H1 (cell line): ENCODE measurements around the gene TTC3. TPM values are rescaled to one million over a fixed set of nuclear protein-coding genes. Genes with fewer than 3 reads are reported as not detected.

ENCODE experiments used
- CTCF ChIA-PET: fragments of 300-600 bp; sonication (Branson Sonifier 250); formaldehyde crosslinking; loops from one replicate; lab custom pipeline; 2021; ENCODE audit not compliant: partially characterized antibody; lab: Charles Lee
- POLR2A ChIA-PET: fragments of 300-600 bp; sonication (Branson Sonifier 250); formaldehyde crosslinking; loops from one replicate; lab custom pipeline; 2021; ENCODE audit warnings: inconsistent platforms; ENCODE audit not compliant: partially characterized antibody; lab: Charles Lee
- DNase-seq, 2 experiments: peaks; one replicate each; pipeline versions ENCODE4 v3.0.0 to v3.0.0-alpha.2; 2010 to 2022; ENCODE audit warnings: low spot score in 2 of 2, low read depth in 1 of 2, mixed read lengths in 1 of 2
- FAIRE-seq: peaks from 2 replicates; lab custom pipeline; 2011; peaks lifted over from hg19 to GRCh38; lab: Jason Lieb, UNC
- H2AFZ ChIP-seq: 2 replicates; pipeline ENCODE4 v1.8.1; 2012; ENCODE audit warnings: low read length, inconsistent platforms
- H2AK5ac ChIP-seq: 2 replicates; pipeline ENCODE4 v1.6.1; 2013; ENCODE audit warnings: low read depth, low read length
- H2BK120ac ChIP-seq: replicated peaks from 2 replicates; pipeline ENCODE3; 2013; ENCODE audit warnings: low read depth, low read length, inconsistent platforms
- H2BK12ac ChIP-seq: 2 replicates; pipeline ENCODE4 v1.6.1; 2013; ENCODE audit warnings: low read depth, low read length
- H2BK15ac ChIP-seq: 2 replicates; pipeline ENCODE4 v1.6.1; 2013; ENCODE audit warnings: low read length
- H2BK20ac ChIP-seq: 2 replicates; pipeline ENCODE4 v1.6.1; 2013; ENCODE audit warnings: low read length
- H2BK5ac ChIP-seq: 2 replicates; pipeline ENCODE4 v1.6.1; 2013; ENCODE audit warnings: low read depth, low read length
- H3K14ac ChIP-seq: 2 replicates; pipeline ENCODE4 v1.6.1; 2013; ENCODE audit warnings: inconsistent platforms; ENCODE audit not compliant: insufficient read length
- H3K18ac ChIP-seq: 2 replicates; pipeline ENCODE4 v1.6.1; 2013; ENCODE audit warnings: low read length; ENCODE audit errors: extremely low read depth
- H3K23ac ChIP-seq: 2 replicates; pipeline ENCODE4 v1.6.1; 2013; ENCODE audit warnings: inconsistent platforms; ENCODE audit not compliant: insufficient read length
- H3K23me2 ChIP-seq: 2 replicates; pipeline ENCODE4 v1.6.1; 2013; ENCODE audit warnings: low read depth, low read length
- H3K27ac ChIP-seq: 2 replicates; pipeline ENCODE4 v1.6.1; 2011; ENCODE audit warnings: low read depth, low read length, inconsistent platforms
- H3K27me3 ChIP-seq, 4 experiments: replicated peaks in 1 of 4; 1 replicate in 1 of 4; 2 replicates in 3 of 4; pipeline versions ENCODE4 v1.6.1 to v1.8.1; 2011 to 2013; ENCODE audit warnings: low read length in 3 of 4, mild to moderate bottlenecking in 3 of 4, inconsistent platforms in 2 of 4, mixed read lengths in 2 of 4, moderate library complexity in 1 of 4; ENCODE audit not compliant: control insufficient read depth in 3 of 4, insufficient read depth in 3 of 4; ENCODE audit errors: extremely low read depth in 1 of 4
- H3K36me3 ChIP-seq, 4 experiments: 2 replicates each; pipeline versions ENCODE4 v1.6.1 to v1.8.1; 2011 to 2013; ENCODE audit warnings: mild to moderate bottlenecking in 4 of 4, low read length in 3 of 4, moderate library complexity in 2 of 4, control low read depth in 1 of 4, inconsistent platforms in 1 of 4; ENCODE audit not compliant: insufficient read depth in 4 of 4, control insufficient read depth in 2 of 4
- H3K4ac ChIP-seq: replicated peaks from 2 replicates; pipeline ENCODE3; 2013; ENCODE audit warnings: low read length, low read depth, mixed read lengths, inconsistent platforms; ENCODE audit not compliant: insufficient read length
- H3K4me1 ChIP-seq, 4 experiments: replicated peaks in 1 of 4; 1 replicate in 1 of 4; 2 replicates in 3 of 4; pipeline versions ENCODE4 v1.6.1 to v1.8.1; 2011 to 2013; ENCODE audit warnings: low read length in 3 of 4, inconsistent platforms in 2 of 4, mixed read lengths in 1 of 4; ENCODE audit not compliant: insufficient read depth in 4 of 4, control insufficient read depth in 3 of 4
- H3K4me2 ChIP-seq, 2 experiments: 2 replicates each; pipeline versions ENCODE4 v1.6.1 to v1.8.1; 2011 to 2013; ENCODE audit warnings: low read depth in 2 of 2, low read length in 2 of 2, control low read depth in 1 of 2, inconsistent platforms in 1 of 2, mild to moderate bottlenecking in 1 of 2; ENCODE audit not compliant: insufficient read depth in 1 of 2
- H3K4me3 ChIP-seq, 4 experiments: fragments of 200-600, 300-600 bp in 1 of 4; sonication (generic), shearing (Covaris generic), sonication (Bioruptor Twin) in 1 of 4; 2 replicates each; pipeline versions ENCODE4 v1.5.1 to v1.8.1; 2011 to 2016; ENCODE audit warnings: low read length in 4 of 4, low read depth in 3 of 4, control low read depth in 2 of 4, inconsistent platforms in 2 of 4, mild to moderate bottlenecking in 2 of 4, mixed read lengths in 1 of 4, moderate library complexity in 1 of 4; ENCODE audit not compliant: insufficient read depth in 2 of 4; ENCODE audit errors: extremely low read depth in 1 of 4
- H3K56ac ChIP-seq: replicated peaks from 2 replicates; pipeline ENCODE3; 2013; ENCODE audit warnings: low read depth, mild to moderate bottlenecking, mixed read lengths, low read length, inconsistent platforms; ENCODE audit not compliant: insufficient read length
- H3K79me1 ChIP-seq: 2 replicates; pipeline ENCODE4 v1.6.1; 2013; ENCODE audit warnings: low read depth, low read length, control low read depth
- H3K79me2 ChIP-seq, 2 experiments: 2 replicates each; pipeline versions ENCODE4 v1.6.1 to v1.8.1; 2012 to 2013; ENCODE audit warnings: low read length in 2 of 2, mild to moderate bottlenecking in 2 of 2, inconsistent platforms in 1 of 2; ENCODE audit not compliant: insufficient read depth in 2 of 2, control insufficient read depth in 1 of 2
- H3K9ac ChIP-seq, 4 experiments: replicated peaks in 1 of 4; 1 replicate in 1 of 4; 2 replicates in 3 of 4; pipeline versions ENCODE4 v1.6.1 to v1.8.1; 2011 to 2013; ENCODE audit warnings: low read depth in 3 of 4, low read length in 3 of 4, control low read depth in 2 of 4, mild to moderate bottlenecking in 2 of 4, moderate library complexity in 2 of 4, inconsistent platforms in 1 of 4; ENCODE audit errors: extremely low read depth in 1 of 4
- H3K9me3 ChIP-seq, 2 experiments: 2 replicates each; pipeline versions ENCODE4 v1.6.1 to v1.8.1; 2012 to 2013; ENCODE audit warnings: mild to moderate bottlenecking in 2 of 2, moderate library complexity in 2 of 2, control low read depth in 1 of 2, inconsistent platforms in 1 of 2, low read depth in 1 of 2, low read length in 1 of 2, mixed read lengths in 1 of 2; ENCODE audit not compliant: insufficient read depth in 2 of 2
- H4K20me1 ChIP-seq, 2 experiments: replicated peaks in 1 of 2; 2 replicates each; pipeline versions ENCODE3 to v1.8.1; 2011 to 2013; ENCODE audit warnings: inconsistent platforms in 2 of 2, low read length in 2 of 2, mild to moderate bottlenecking in 1 of 2; ENCODE audit not compliant: insufficient read depth in 2 of 2, control insufficient read depth in 1 of 2
- H4K5ac ChIP-seq: 2 replicates; pipeline ENCODE4 v1.6.1; 2013; ENCODE audit warnings: low read length, low read depth, mixed read lengths, inconsistent platforms; ENCODE audit not compliant: insufficient read length
- H4K8ac ChIP-seq: 2 replicates; pipeline ENCODE4 v1.8.0; 2013; ENCODE audit warnings: mild to moderate bottlenecking, moderate library complexity, low read length, inconsistent platforms; ENCODE audit not compliant: insufficient read depth; ENCODE audit errors: extremely low read depth
- H4K91ac ChIP-seq: replicated peaks from 2 replicates; pipeline ENCODE3; 2013; ENCODE audit warnings: low read length, mixed read lengths, inconsistent platforms; ENCODE audit not compliant: insufficient read length
- WGBS, 2 experiments: shearing (Covaris generic) in 1 of 2; methylation state at CpG; one replicate each; pipeline versions ENCODE4 v1.1.6 to v1.1.7; 2013 to 2015; ENCODE audit warnings: low lambda C conversion rate in 2 of 2, mixed read lengths in 2 of 2, inconsistent platforms in 1 of 2, low coverage in 1 of 2, missing lambda C conversion rate in 1 of 2; ENCODE audit not compliant: insufficient replicate concordance in 2 of 2, insufficient coverage in 1 of 2, insufficient read length in 1 of 2; ENCODE audit errors: extremely low coverage in 1 of 2, missing lambda C conversion rate in 1 of 2; 5-methylcytosine and 5-hydroxymethylcytosine counted together
- polyA plus RNA-seq, 7 experiments: library from polyadenylated mRNA; depleted of rRNA in 3 of 7; stranded (reverse) in 5 of 7; unstranded in 2 of 7; fragments of >200 nt in 5 of 7; fragments of 200-250 nt in 2 of 7; gene quantifications; 1 replicate in 5 of 7; 2 replicates in 1 of 7; 4 replicates in 1 of 7; pipeline versions ENCODE4 v1.2.1 to v1.2.3, GENCODE V29; 2011 to 2013; ENCODE audit warnings: missing spikeins in 2 of 7, mixed read lengths in 2 of 7
- total RNA-seq: library from RNA; stranded (reverse); fragmentation: NEBNext Ultra II Directional; extraction: Animal tissue kit (Norgen Biotek cat#: 25700); gene quantifications from 2 replicates; pipeline ENCODE4 v1.2.1, GENCODE V29; 2021
- TF ChIP-seq, protein P1 (sequence below), 3 experiments: IDR thresholded peaks; 1 replicate in 2 of 3; 2 replicates in 1 of 3; pipeline versions ENCODE4 v1.5.1 to v1.6.1; 2011; ENCODE audit warnings: low read length in 3 of 3, mild to moderate bottlenecking in 3 of 3, inconsistent platforms in 2 of 3, low read depth in 1 of 3, moderate library complexity in 1 of 3; ENCODE audit not compliant: insufficient read depth in 1 of 3; ENCODE audit errors: control extremely low read depth in 1 of 3

The TTC3 gene
- total and polyA plus RNA-seq, 2 of the 8 experiments (the other 6 are each of a cell fraction or from before 2014, with no cell fraction given) = 11.0 to 36.2 TPM

DNA sequence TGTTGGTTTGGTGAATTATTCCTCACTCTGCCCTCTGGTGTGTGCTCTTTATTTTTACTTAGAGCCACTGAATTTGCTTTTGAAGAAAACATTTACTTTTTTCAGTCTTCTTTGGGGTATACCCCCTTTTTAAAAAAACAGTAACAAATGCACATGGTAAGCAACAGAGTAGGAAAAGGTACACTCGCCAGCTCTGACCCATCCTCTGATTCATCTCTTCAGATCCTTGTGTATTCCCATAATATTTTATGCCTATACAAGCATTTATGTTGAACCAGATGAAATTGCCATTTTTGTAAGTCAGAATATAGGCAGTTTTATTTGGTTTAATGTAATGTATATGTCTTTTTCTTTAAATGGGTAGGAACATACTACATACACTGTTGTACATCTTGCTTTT is 28.3 kb downstream of the TTC3 start:
- no peak overlapping the region for H2BK120ac ChIP-seq
- no peak overlapping the region for H4K5ac ChIP-seq
- H3K9me3 ChIP-seq = no peaks in the 10 kb centered on the region
- POLR2A ChIA-PET = no interaction called here
- no peak overlapping the region for H3K9ac ChIP-seq
- H3K27me3 ChIP-seq = no peaks in the 10 kb centered on the region
- H3K79me2 ChIP-seq = no peaks in the 10 kb centered on the region
- H4K8ac ChIP-seq = no peak overlapping the region
- no peak overlapping the region for H2BK12ac ChIP-seq
- H4K91ac ChIP-seq = no peak overlapping the region
- no peak overlapping the region for H3K23ac ChIP-seq
- peaks cover 0 to 1% of the 10 kb centered on the region in 2 experiments for H4K20me1 ChIP-seq
- no peak overlapping the region for H2BK15ac ChIP-seq
- H3K36me3 ChIP-seq = peaks cover 0 to 5% (median 2%) of the 10 kb centered on the region in 4 experiments; a peak in 3 of 8 replicates
- FAIRE-seq = no peak
- H3K27ac ChIP-seq = no peak overlapping the region
- H3K18ac ChIP-seq = no peak overlapping the region
- no peak for DNase-seq
- CTCF ChIA-PET = no interaction called here
- H3K23me2 ChIP-seq = no peaks in the 10 kb centered on the region; the same call in 1 of the 2 replicates
- H3K4me3 ChIP-seq = no peak overlapping the region
- H3K79me1 ChIP-seq = no peaks in the 10 kb centered on the region
- H3K56ac ChIP-seq = no peak overlapping the region
- TF ChIP-seq, protein P1, sequence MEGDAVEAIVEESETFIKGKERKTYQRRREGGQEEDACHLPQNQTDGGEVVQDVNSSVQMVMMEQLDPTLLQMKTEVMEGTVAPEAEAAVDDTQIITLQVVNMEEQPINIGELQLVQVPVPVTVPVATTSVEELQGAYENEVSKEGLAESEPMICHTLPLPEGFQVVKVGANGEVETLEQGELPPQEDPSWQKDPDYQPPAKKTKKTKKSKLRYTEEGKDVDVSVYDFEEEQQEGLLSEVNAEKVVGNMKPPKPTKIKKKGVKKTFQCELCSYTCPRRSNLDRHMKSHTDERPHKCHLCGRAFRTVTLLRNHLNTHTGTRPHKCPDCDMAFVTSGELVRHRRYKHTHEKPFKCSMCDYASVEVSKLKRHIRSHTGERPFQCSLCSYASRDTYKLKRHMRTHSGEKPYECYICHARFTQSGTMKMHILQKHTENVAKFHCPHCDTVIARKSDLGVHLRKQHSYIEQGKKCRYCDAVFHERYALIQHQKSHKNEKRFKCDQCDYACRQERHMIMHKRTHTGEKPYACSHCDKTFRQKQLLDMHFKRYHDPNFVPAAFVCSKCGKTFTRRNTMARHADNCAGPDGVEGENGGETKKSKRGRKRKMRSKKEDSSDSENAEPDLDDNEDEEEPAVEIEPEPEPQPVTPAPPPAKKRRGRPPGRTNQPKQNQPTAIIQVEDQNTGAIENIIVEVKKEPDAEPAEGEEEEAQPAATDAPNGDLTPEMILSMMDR (IDR thresholded peaks at IDR 0.05; ENCODE audit: control extremely low read depth in 1 of 3, insufficient read depth in 1 of 3, low read depth in 1 of 3, low read length in 3 of 3) = no peak
- H2AFZ ChIP-seq = no peak overlapping the region
- H3K4ac ChIP-seq = no peak overlapping the region
- no peak overlapping the region for H2AK5ac ChIP-seq
- 74% methylated on average over 1 of the region's 1 CpG; no CpG with 5 or more reads in 1 of the 2 experiments for WGBS, 2 experiments
- H3K14ac ChIP-seq = no peak overlapping the region
- no peak overlapping the region for H2BK5ac ChIP-seq
- no peak overlapping the region for H3K4me2 ChIP-seq
- H3K4me1 ChIP-seq = no peaks in the 10 kb centered on the region
- no peak overlapping the region for H2BK20ac ChIP-seq
